ENCODE results near the gene SSNA1.

The SSNA1 gene

GRCh38 chr9:137216188-137216965 lies 27.9 kb downstream of the SSNA1 start:
- TF ChIP-seq, protein P1, sequence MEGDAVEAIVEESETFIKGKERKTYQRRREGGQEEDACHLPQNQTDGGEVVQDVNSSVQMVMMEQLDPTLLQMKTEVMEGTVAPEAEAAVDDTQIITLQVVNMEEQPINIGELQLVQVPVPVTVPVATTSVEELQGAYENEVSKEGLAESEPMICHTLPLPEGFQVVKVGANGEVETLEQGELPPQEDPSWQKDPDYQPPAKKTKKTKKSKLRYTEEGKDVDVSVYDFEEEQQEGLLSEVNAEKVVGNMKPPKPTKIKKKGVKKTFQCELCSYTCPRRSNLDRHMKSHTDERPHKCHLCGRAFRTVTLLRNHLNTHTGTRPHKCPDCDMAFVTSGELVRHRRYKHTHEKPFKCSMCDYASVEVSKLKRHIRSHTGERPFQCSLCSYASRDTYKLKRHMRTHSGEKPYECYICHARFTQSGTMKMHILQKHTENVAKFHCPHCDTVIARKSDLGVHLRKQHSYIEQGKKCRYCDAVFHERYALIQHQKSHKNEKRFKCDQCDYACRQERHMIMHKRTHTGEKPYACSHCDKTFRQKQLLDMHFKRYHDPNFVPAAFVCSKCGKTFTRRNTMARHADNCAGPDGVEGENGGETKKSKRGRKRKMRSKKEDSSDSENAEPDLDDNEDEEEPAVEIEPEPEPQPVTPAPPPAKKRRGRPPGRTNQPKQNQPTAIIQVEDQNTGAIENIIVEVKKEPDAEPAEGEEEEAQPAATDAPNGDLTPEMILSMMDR (IDR thresholded peaks at IDR 0.05): no peak
- H3K4me3 ChIP-seq: no peak overlapping the region
- H3K27ac ChIP-seq: peak overlapping the region in 1 of 2 donors; percentile 38
- no peak for DNase-seq (ENCODE audit: low spot score)

DNA sequence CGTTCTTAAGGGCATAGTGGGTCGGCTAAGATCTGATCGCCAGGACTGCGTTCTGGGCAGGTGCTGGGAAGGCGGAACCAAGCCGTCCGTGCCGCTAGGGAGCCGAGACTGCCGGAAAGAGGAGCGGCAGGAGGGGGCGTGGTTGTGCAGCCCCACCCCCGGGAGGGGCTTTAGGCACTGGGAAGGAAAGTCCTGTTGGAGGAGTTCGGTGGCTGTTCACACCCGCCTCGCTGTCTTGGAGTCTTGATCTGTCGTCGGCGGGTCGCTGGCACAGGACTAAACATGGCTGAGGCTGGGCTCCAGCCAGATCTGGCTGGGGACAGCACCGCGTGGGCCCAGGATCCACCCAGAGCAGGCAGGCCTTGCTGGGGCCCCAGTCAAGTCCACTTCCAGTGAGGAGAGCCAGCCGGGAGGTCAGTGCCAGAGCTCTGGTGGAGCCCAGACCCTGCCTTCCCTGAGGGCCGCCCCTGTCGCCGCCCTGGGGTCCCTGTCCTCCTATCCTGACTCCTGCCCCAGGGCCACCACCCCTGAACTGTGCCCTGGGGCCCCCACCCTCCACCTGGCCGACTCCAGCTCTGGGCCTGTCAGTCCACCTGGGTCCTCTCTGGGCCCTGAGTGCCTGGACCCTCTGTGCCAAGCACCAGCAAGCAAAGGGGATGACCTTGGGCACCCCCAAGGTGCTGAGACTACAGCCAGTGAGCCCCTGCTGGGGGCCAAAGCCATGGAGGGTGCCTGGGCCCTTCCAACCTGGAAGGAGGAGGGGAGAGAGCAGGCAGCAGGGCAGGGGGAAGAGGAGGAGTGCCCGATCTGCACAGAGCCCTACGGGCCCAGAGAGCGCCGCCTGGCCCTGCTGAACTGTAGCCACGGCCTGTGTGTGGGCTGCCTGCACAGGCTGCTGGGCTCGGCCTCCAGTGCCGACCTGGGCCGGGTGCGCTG lies 29.1 kb downstream of the SSNA1 start:
- no peak for DNase-seq (ENCODE audit: low spot score)
- Histone ChIP-seq H3K4me3 (peak overlapping the region; percentile 50), H3K27ac (peak overlapping the region in 1 of 2 donors; percentile 38)
- TF ChIP-seq, protein P1 (IDR thresholded peaks at IDR 0.05): no peak

DNA sequence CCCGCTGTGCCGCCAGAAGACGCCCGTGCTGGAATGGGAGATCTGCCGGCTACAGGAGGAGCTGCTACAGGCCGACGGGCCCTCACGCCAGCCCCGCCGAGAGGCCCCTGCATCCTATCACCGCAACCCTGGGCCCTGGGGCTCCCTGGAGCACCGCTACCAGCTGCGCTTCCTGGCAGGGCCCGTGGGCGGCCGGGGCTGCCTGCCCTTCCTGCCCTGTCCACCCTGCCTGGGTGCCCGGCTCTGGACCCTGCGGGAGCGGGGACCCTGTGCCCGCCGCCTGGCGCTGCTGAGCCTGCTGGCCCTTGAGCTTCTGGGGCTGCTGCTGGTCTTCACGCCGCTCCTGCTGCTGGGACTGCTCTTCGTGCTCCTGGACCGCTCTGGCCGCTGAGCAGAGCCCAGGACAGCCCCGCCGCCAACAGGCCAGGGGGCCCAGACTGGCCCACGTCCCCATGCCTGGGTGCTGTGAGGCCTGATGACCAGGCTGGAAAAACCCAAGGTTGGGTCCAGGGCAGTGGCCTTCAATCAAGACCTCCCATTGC lies 29.8 kb downstream of the SSNA1 start:
- no peak overlapping the region for H3K4me3 ChIP-seq
- TF ChIP-seq, protein P1 (IDR thresholded peaks at IDR 0.05): no peak
- no peak for DNase-seq (ENCODE audit: low spot score)
- H3K27ac ChIP-seq: no peak overlapping the region

- Histone ChIP-seq H3K27ac (no peak overlapping the region), H3K4me3 (no peak overlapping the region)
- no peak for DNase-seq (ENCODE audit: low spot score)
- TF ChIP-seq, protein P1 (IDR thresholded peaks at IDR 0.05): no peak
Measured at GRCh38 chr9:137218754-137219271, 30.3 kb downstream of the SSNA1 start.

- TF ChIP-seq, protein P1 (IDR thresholded peaks at IDR 0.05): no peak
- H3K4me3 ChIP-seq: no peak overlapping the region
- no peak for DNase-seq (ENCODE audit: low spot score)
- no peak overlapping the region for H3K27ac ChIP-seq
Measured at GRCh38 chr9:137219757-137220316, 31.4 kb downstream of the SSNA1 start.

DNA sequence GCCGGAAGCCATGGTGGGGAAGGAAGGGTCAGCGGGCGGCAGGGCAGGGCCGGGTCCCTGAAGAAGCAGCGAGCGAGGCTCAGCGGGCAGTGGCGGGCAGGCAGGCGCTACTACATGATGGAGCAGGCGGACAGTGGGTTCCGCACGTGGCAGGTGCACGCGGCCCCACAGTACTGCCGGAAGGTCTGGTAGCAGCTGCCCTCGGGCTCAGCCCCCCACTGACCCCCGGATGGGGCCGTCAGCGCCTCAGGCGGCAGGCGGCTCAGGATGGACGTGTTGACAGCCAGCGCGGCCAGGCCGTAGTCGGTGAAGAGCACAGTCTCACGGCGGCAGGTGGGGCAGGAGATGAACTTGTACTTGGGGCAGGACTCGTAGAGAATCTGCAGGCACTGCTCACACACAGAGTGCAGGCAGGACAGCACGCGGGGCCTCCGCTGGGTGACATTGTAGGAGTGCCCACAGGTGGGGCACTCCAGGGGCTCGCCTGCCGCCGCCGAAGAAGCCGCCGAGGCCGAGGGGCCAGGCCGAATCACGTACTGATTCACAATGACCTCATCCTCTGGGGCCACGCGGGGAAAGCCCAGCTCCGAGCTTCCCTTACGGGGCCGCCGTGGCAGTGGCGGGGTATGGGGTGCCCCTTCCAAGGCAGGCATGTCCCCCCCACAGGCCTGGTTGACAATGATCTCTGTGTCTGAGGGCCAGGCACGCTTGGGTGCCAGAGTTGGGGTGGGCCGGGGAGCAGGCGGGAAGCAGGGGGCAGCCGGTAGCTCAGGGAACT lies 32.0 kb downstream of the SSNA1 start:
- no peak for DNase-seq (ENCODE audit: low spot score)
- no peak overlapping the region for H3K4me3 ChIP-seq
- no peak overlapping the region for H3K27ac ChIP-seq
- TF ChIP-seq, protein P1 (IDR thresholded peaks at IDR 0.05): no peak

All from coronary artery (tissue), 2 donors.